GM19025 (cell line): Measurements from ENCODE around the gene AKR7A2.

Experiments
- ATAC-seq: cut with Tn5 transposase; IDR thresholded peaks from one replicate; pipeline ENCODE4 v1.9.1; 2021; ENCODE audit warnings: mild to moderate bottlenecking, low read depth, moderate library complexity; ENCODE audit not compliant: unreplicated experiment

AKR7A2 gene

GRCh38 chr1:19343617-19344350 lies 31.8 kb upstream of the AKR7A2 start:
- ATAC-seq: no peak

DNA sequence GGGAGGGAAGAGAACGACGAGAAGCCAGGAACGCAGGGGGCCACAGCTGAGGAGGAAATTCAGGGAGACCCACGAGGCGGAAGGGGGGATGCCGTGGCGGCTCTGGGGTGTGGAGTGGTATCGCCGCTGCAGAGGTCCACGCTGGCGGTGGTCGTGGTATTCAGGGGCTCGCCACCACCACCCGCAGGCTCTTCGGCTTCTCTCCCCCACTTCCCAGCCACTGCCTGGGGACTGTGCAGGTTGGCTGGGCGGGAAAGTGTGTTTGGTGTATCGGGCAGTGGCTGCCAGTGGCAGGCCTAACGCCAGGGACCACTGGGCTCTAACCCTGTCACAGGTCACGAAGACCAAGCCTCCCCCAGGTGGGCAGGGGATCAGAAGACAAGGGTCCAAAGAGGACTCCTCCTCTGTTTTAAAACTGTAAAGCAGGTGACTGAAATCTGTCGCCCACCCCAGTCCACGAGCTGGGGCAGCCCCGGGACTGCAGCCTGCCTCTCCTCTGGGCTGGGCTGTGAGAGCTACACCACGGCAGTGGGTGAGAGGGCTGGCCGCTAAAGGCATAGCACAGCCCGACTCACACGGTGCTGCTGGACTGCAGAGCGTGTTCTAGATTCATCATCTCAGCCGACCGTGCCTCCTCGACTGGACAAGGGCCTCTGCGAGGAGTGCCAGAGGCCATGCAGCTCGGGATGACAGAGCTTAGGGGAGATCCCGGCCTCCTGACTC lies 31.1 kb upstream of the AKR7A2 start:
- ATAC-seq: no peak

DNA sequence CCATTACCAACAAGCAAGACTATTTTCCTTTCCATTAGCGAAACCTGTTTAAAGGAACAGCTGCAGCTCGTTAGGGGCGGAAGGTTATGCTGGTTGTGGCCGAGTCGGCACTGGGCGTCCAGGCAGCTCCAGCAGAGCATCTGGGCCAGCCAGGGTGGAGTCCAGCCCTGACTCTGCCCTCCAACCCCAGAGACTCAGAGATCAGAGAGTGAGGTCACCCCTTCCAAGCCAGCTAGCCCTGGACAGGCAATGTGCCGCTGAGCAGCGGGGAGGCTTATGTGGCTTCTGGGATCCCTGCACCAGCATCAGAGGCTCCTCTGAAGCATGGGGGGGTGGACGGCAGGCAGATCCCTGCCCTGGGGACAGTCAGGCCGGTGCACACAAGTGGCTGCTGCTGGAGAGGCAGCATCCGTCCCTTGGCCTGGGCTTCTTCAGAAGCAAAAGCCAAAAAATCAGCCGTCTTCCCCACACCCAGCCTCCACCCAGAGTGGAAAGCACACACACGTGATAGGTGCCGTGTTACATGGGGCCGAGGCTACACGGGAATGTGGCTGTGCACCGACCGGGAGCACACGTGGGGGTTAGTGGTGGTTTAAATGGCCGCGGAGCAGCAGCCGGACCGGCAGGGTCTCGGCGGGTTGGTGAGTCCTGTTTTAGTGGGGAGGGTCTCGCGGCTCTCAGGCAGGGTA lies 30.3 kb upstream of the AKR7A2 start:
- ATAC-seq: no peak

DNA sequence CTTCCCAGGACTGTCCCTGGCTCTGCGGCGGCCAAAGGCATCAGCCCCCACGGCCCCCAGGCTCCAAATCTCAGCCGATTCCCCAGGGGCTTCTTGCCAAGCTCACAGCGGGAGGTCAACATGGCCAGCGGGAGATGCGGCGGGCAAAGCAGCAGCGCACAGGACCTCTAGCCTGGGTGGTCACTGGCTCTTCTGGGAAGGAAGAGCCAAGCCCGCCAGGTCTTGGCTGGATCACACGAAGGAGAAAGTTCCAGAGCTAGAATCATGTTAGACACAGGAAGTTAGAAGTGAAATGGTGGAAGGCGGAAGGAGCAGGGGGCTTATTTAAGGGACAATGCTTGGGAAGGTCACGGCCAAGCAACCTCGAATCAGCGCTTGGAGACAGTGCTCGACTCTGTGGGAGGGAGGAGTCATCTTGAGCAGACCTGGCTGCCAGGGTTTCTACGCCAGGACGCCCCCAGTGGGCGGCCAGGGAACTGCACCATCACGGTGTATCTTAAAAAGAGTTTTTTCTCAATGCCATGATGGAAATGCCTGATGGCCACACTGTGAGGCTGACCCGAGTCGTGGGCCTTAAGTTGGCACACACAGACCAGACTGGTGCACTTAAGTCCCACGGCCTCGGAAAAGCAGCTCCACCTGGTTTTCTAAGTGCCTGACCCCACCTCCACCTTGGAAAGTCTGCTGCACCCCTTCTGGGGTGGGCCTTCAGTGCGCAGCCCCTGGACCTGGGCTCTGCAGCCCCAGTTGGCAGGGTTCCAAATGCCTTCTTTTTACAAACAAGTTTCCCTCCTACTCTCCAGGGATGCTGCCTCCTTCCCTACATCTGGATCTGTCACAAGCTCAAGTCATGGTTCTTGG lies 29.5 kb upstream of the AKR7A2 start:
- no peak for ATAC-seq

DNA sequence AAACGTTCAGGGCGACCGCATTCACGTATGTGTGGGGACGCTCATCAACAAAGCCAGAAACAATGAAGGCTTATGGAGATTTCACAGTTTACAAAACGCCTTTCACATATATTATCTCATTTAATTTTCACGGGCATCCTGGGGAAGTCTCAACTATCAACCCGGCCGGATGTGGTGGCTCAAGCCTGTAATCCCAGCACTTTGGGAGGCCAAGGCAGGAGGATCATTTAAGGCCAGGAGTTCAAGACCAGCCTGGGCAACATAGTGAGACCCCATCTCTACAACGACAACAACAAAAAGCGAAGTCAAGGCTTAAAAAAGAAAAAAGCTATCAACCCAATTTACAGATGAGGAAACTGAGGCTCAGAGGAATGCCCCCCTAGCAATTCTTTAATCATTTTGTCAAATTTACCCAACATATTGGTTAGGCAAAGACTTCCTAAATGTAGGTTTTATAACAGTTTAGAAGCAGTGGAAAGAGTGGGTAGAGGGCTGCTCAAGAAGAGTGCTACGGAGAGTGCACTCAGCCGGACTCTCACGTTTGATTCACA lies 28.5 kb upstream of the AKR7A2 start:
- no peak for ATAC-seq

DNA sequence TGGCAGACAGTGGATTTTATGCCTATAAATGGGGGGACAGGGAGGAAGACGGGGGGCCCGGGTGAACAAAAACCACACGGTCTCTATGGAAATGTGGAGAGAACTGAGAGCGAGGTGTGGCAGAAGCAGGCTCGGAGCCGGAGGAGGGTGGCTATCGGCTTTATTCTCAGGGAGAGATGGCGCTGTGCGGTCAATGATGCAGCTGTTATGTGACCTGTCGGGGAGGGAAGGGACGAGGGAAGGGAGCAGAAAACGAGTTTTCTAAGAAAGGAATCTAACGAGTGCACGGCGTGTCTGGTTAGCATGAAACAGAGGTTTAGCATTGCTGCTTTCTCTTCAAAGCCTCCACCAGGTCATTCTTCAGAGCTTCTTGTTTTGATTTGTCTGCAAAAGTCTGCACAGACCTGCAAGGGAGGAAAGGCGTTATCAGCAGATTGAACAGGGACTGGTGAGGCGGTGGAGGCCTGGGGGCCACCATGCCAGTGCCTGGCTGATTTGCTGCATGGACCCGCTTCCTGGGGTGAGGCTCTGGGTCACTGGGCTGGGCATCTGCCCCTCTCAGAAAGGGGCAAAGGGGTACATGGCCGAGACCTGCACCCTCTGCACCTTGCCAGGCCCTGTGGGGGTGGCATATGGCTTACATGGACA lies 27.4 kb upstream of the AKR7A2 start:
- no peak for ATAC-seq

DNA sequence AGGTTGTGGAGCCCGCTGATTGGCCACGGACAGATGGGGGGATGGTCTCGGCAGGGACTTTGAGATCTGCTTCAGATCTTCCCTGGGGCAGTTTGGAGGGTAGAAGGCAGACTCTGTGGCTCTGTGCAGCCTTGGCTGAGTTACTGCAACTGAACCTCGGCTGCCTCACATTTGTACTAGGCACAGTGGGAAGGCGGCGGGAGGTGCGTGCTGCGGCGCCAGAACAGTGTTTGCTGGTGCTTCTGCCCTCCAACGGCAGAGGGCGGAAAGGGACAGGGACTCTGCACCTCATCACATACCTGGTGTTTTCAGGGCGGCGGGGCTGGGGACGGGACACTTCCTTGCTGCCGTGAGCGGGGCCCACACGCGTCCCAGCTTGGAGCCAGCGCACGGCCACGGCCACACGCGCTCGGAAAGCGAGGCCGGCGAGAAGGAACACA lies 26.4 kb upstream of the AKR7A2 start:
- ATAC-seq: no peak

DNA sequence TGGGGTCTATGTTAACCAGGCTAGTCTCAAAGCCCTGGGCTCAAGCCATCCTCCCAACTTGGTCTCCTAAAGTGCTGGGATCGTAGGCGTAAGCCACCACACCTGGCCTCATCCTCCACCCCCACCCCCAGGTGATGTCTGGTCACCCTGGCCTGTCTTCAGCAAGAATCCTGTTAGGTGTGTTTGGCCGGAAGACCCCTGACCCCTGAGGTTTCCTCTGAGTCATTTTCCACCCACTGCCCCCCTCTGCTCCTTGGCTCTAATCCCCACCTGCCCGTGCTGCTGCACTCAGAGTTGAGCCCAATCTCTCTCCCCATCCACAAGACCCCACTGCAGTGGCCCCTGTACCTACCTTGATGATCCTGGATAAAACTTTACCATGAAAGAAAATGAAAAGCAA lies 25.3 kb upstream of the AKR7A2 start:
- no peak for ATAC-seq

- no peak for ATAC-seq
Measured at GRCh38 chr1:19336543-19336942, 24.6 kb upstream of the AKR7A2 start.

DNA sequence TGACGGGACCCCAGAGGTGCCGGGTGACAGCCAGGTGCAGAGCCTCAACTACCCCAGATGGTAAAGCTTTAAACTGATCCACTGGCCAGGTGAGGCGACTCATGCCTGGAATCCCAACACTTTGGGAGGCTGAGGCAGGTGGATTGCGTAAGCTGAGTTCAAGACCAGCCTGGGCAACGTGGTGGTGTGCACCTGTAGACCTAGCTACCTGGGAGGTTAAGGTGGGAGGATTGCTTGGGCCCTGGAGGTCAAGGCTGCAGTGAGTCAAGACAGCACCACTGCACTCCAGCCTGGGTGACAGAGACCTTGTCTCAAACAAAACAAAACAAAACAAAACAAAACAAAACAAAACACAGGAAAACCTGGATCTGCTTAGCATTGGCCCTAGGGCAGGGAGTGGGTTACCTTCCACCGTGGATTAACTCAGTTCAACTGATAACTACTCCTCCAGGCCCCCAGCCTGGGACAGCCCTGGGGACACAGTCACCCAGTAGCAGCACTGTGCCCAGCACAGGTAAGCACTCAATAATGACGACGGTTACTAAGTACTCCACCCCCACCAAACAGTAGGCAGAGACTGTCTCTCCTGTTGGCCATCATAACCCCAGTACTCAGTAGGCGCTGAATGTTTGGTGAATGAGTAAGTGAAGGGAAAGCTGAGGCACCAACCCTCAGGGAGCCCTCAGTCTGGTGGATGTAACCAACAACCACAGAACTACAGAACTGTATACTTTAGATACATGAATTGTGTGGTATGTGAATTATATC lies 21.8 kb upstream of the AKR7A2 start:
- no peak for ATAC-seq

- no peak for ATAC-seq
Measured at GRCh38 chr1:19332832-19333231, 20.9 kb upstream of the AKR7A2 start.

GRCh38 chr1:19331262-19331878 lies 19.4 kb upstream of the AKR7A2 start:
- no peak for ATAC-seq

DNA sequence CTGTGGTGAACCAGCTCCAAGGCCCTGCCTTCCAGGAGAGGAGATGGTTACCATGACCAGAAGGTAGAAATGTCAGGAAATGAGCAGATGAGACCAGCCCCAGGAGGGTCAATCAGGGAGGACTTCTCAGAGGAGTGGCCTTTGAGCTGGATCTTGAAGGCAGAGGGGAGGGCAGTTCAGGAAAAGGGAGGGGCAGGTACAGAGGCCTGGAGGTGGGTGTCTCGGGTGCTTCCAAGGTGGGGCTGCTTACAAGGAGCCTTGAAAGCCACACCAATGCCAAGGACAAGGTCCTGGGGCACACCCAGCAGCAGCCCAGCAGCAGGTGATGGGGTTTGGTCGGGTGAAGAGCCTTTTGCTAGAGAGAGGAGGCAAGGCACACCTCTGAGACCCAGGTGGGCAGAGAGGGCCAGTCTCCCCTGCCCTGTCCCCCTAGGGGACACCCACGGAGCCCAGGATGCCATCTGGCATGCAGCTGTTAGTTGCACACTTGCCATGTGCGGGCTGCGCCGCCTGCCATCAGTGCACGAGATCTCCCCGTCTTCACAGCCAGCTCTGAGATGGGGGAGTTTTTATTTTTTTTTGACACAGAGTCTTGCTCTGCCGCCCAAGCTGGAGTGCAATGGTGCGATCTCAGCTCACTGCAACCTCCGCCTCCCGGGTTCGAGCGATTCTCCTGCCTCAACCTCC lies 18.6 kb upstream of the AKR7A2 start:
- no peak for ATAC-seq

- no peak for ATAC-seq
Measured at GRCh38 chr1:19329611-19330010, 17.7 kb upstream of the AKR7A2 start.

DNA sequence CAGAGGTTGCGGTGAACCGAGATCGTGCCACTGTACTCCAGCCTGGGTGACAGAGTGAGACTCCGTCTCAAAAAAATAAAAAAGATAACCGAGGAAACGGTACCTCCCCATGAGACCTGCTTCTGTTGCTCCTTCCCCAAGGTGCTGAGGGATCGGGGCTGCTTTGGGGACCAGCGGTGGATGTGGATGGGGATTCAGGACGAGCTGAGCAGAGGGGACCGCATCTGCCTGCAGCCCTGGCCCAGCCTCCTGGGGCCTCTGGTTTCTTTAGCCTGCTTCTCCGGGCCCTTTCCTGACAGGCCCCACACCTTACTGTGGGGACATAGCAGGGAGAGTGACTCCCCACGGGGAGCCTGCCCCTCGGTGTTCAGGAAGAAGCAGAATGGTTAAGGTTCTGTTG lies 17.2 kb upstream of the AKR7A2 start:
- no peak for ATAC-seq

DNA sequence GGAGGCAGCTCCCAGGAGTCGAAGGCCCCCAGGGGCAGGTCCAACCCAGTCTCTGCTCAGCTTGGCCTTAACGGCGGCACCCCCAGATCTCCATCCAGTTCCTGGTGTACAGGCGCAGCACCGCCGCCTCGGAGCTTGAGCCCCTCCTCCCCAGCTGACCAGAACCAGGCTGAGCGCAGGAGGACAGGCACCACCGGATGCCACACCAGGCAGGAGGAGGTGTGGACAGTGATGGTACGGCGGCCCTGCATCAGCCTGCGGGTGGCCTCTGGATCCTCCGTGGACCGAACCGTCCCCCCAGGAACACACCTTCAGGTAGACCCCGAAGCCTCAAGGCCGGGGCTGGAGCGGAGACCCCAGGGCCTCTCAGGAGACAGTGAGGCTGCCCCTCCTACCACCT lies 16.5 kb upstream of the AKR7A2 start:
- no peak for ATAC-seq

- ATAC-seq: no peak
Measured at GRCh38 chr1:19327736-19328135, 15.8 kb upstream of the AKR7A2 start.

DNA sequence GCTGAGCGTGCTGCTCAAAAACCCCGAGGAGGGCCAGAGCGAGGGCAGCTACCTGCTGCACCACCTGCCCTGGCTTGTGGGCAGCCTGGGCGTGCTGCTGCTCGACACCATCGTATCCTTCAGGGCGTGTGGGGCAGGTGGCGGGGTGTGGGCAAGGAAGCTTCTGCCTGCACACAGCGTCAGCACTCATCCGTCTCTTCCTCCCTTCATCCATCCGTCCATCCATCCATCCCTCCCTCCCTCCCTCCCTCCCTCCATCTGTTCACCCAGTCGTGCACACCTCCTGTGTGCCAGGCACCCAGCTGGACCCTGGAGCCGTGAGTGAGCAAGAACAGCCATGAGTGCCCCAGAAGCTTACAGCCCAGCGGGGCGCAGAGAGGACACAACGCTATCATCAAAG lies 15.4 kb upstream of the AKR7A2 start:
- ATAC-seq: no peak
